GM19035 (cell line): ENCODE results near the gene UACA.

Experiments used
- ATAC-seq: cut with Tn5 transposase; IDR thresholded peaks from one replicate; pipeline ENCODE4 v1.9.1; 2021; ENCODE audit not compliant: unreplicated experiment

UACA gene

GRCh38 chr15:70788114-70789049, 25.0 kb upstream of the UACA start:
- no peak for ATAC-seq

DNA sequence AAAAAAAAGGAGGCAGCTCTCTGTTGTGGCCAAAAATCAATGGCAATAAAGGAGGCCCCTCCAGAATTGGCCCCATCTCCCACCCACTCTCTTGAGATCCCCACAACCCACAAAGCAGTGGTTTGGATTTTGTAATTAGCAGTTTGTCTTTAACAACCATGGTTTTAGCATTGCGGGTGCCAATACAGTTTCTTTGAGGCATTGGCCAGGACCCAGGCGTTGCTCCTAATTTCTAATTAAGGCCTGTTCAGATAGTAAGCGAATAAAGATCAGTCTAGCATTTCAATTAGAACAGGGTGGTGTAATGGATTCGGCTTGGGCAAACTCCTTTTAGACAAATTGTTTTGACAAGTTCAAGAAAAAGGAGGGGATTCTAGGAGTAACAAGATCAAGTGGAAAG, 23.6 kb upstream of the UACA start:
- ATAC-seq: no peak

- no peak for ATAC-seq
These were observed 20.3 kb upstream of the UACA start for GRCh38 chr15:70783610-70784022.

DNA sequence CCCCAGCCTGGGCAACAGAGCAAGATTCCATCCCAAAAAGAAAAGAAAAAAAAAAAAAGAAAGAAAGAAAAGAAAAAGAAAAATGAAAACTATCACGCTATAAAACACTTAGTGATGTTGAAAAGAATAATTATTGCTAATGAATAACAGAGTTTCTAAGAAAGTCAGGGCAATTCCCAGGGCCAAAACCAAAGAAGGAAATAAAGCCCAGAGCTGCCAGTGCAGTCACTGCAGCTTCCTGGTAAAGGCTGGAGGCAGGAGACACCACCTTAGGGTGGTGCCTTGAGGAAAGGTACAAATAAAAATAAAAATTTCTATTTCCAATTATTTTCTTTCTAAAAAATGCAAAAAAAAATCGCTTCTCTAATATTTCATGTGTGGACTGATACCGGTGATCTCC, 19.7 kb upstream of the UACA start:
- no peak for ATAC-seq

GRCh38 chr15:70781236-70781635, 17.9 kb upstream of the UACA start:
- no peak for ATAC-seq

GRCh38 chr15:70778258-70779076, 15.1 kb upstream of the UACA start:
- no peak for ATAC-seq

- ATAC-seq: no peak
These were observed 14.0 kb upstream of the UACA start for GRCh38 chr15:70777170-70777926.

DNA sequence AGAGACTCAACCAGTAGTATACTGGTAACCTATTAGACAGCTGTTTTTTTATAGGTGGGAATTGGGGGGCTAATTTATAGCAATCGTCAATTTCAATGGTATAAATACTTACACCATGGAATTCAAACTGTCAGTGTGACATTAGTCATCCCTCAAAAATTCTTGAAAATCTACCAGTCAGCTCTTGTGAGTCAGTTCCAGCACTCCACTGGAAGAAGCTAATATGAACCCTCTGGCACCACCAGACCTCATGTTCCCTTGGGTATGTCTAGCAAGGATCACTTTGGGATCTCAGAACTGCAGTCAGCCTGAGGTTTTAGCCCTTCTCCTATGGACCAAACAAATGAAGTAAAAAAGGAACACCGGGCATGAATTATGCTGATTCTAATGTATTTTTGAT, 11.8 kb upstream of the UACA start:
- ATAC-seq: no peak

- no peak for ATAC-seq
These were observed 9.0 kb upstream of the UACA start for GRCh38 chr15:70772402-70772801.

- no peak for ATAC-seq
These were observed 7.5 kb upstream of the UACA start for GRCh38 chr15:70770863-70771262.

GRCh38 chr15:70768257-70768883, 5.0 kb upstream of the UACA start:
- no peak for ATAC-seq

DNA sequence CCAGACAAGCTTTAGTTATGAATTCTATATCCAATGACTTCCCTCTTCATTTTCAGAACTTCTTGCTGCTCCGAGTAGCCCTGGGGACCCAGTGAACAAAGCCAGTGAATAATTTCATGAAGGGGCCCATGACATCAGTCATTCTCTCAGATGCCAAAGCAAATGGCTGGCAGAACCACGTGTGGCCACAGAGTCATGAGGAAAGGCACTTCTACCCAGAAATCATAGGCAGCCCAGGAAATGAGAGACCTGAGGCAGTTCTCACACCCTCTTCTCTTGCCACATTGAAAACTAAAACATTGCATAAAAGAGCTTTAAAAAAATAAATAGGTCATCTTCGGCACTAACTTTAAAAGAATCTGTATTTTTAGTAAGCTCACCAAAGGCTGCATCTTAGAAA, 4.3 kb upstream of the UACA start:
- ATAC-seq: no peak

- no peak for ATAC-seq
These were observed 3.2 kb upstream of the UACA start for GRCh38 chr15:70766597-70766996.

- ATAC-seq: no peak
These were observed 2.3 kb upstream of the UACA start for GRCh38 chr15:70765504-70766281.

GRCh38 chr15:70763950-70764730, 782 bp upstream of the UACA start:
- ATAC-seq: no peak

DNA sequence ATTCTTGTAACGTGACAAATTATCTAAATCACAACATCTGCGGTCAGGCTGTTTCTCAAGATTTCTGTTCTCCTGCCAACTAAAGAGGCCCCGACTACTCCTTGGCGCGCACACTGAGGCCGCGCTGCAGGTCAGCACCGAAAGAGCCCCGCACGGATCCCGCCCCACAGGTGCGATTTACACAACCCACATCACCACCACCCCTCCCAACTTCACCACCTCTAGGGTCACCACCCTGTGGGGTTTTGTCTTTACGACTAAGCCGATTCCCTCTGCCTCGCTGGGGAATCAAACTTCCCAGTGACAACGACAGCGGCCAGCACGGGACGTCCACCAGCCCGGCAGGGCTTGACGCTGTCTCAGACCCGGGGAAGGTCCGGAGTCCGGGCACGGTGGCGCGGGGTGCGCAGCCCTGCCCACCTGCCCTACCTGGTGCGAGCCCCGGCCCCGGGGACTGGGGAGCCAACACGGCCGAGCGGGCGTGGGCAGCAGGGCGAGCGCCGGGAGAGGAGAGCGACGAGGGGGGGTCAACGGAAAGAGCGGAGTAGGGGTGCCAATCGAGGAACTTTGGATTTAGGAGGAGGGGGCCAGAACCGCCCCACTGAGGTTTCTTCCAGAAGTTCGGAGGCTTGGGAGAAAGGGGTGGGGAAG, 764 bp downstream of the UACA start:
- peak; percentile 32 for ATAC-seq

GRCh38 chr15:70761931-70762468, 1.4 kb downstream of the UACA start:
- ATAC-seq: no peak

DNA sequence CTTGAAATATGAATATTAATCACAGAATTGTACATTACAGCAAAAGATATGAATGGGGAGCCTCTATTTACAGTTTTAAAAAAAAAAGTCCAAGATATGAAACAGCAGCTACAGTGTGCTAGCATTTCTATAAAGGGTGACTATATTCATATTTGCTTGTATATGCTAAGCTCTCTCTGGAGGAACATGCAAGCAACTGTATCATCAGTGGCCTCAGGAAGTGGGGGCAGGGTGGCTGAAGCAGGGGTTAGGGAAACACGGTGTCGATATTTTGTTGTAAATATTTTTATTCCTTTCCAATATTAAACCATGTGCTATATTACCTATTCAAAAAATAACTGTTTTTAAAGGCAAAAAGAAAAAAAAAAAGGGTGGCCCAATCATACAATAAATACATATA, 2.3 kb downstream of the UACA start:
- ATAC-seq: no peak
